H9 (cell line): ENCODE measurements around the gene OST4. TPM values are rescaled to one million over a fixed set of nuclear protein-coding genes. Genes with fewer than 3 reads are reported as not detected.

Experiments used
- DNase-seq: peaks from one replicate; pipeline ENCODE4 v3.0.0-alpha.2; 2017
- H2AFZ ChIP-seq: one replicate; pipeline ENCODE4 v1.6.1; 2013; ENCODE audit warnings: mild to moderate bottlenecking, low read length, control low read depth, moderate library complexity
- H2AK5ac ChIP-seq: 2 replicates; pipeline ENCODE4 v1.6.1; 2013; ENCODE audit warnings: low read length, control low read depth, mixed read lengths; ENCODE audit not compliant: insufficient read length
- H2BK120ac ChIP-seq: one replicate; pipeline ENCODE4 v1.6.1; 2013; ENCODE audit warnings: low read depth, mild to moderate bottlenecking, low read length, control low read depth, inconsistent platforms; ENCODE audit not compliant: poor library complexity, severe bottlenecking
- H2BK12ac ChIP-seq: 2 replicates; pipeline ENCODE4 v1.6.1; 2013; ENCODE audit warnings: low read length, control low read depth, mixed read lengths, low read depth; ENCODE audit not compliant: insufficient read length
- H2BK15ac ChIP-seq: 2 replicates; pipeline ENCODE4 v1.6.1; 2013; ENCODE audit warnings: low read depth, low read length, control low read depth
- H2BK20ac ChIP-seq: one replicate; pipeline ENCODE4 v1.6.1; 2013; ENCODE audit warnings: low read depth, mild to moderate bottlenecking, low read length, control low read depth, inconsistent platforms; ENCODE audit not compliant: poor library complexity, severe bottlenecking
- H2BK5ac ChIP-seq: 2 replicates; pipeline ENCODE4 v1.6.1; 2013; ENCODE audit warnings: low read length, control low read depth, mixed read lengths; ENCODE audit not compliant: insufficient read length
- H3K14ac ChIP-seq: 2 replicates; pipeline ENCODE4 v1.6.1; 2013; ENCODE audit warnings: low read length, control low read depth; ENCODE audit not compliant: insufficient read depth
- H3K18ac ChIP-seq: 2 replicates; pipeline ENCODE4 v1.6.1; 2013; ENCODE audit warnings: low read depth, mild to moderate bottlenecking, mixed read lengths, low read length, control low read depth; ENCODE audit not compliant: insufficient read length
- H3K23ac ChIP-seq: 2 replicates; pipeline ENCODE4 v1.6.1; 2013; ENCODE audit warnings: low read length, control low read depth, mixed read lengths, low read depth; ENCODE audit not compliant: insufficient read length
- H3K23me2 ChIP-seq: 2 replicates; pipeline ENCODE4 v1.6.1; 2013; ENCODE audit warnings: low read depth, mild to moderate bottlenecking, mixed read lengths, low read length, control low read depth; ENCODE audit not compliant: insufficient read length, poor library complexity, severe bottlenecking
- H3K27ac ChIP-seq: 2 replicates; pipeline ENCODE4 v1.5.1; 2013; ENCODE audit warnings: low read length, control low read depth, mixed read lengths, low read depth; ENCODE audit not compliant: insufficient read length
- H3K27me3 ChIP-seq: 2 replicates; pipeline ENCODE4 v1.6.1; 2013; ENCODE audit warnings: low read length, control low read depth, inconsistent platforms; ENCODE audit not compliant: insufficient read depth
- H3K4ac ChIP-seq: 2 replicates; pipeline ENCODE4 v1.6.1; 2013; ENCODE audit warnings: low read depth, mild to moderate bottlenecking, control low read depth, inconsistent platforms, low read length, moderate library complexity
- H3K4me1 ChIP-seq: 2 replicates; pipeline ENCODE4 v1.6.1; 2013; ENCODE audit warnings: low read length, control low read depth, inconsistent platforms; ENCODE audit not compliant: insufficient read depth
- H3K4me2 ChIP-seq: 2 replicates; pipeline ENCODE4 v1.6.1; 2013; ENCODE audit warnings: low read length, control low read depth, mixed read lengths; ENCODE audit not compliant: insufficient read length, insufficient read depth
- H3K56ac ChIP-seq: 2 replicates; pipeline ENCODE4 v1.6.1; 2013; ENCODE audit warnings: low read depth, mild to moderate bottlenecking, mixed read lengths, low read length, control low read depth; ENCODE audit not compliant: insufficient read length
- H3K79me1 ChIP-seq: 2 replicates; pipeline ENCODE4 v1.6.1; 2013; ENCODE audit warnings: low read depth, mild to moderate bottlenecking, moderate library complexity, low read length, control low read depth, inconsistent platforms; ENCODE audit not compliant: insufficient read depth, poor library complexity, severe bottlenecking
- H3K79me2 ChIP-seq: 2 replicates; pipeline ENCODE4 v1.6.1; 2013; ENCODE audit warnings: low read length, control low read depth, inconsistent platforms; ENCODE audit not compliant: insufficient read depth
- H3K9ac ChIP-seq: 2 replicates; pipeline ENCODE4 v1.6.1; 2013; ENCODE audit warnings: low read length, control low read depth, mixed read lengths; ENCODE audit not compliant: insufficient read length; ENCODE audit errors: extremely low read depth
- H3K9me3 ChIP-seq: one replicate; pipeline ENCODE4 v1.6.1; 2013; ENCODE audit warnings: low read depth, low read length, inconsistent platforms; ENCODE audit not compliant: control insufficient read depth
- H3T11ph ChIP-seq: one replicate; pipeline ENCODE4 v1.6.1; 2013; ENCODE audit warnings: mild to moderate bottlenecking, low read length, control low read depth, inconsistent platforms
- H4K20me1 ChIP-seq: one replicate; pipeline ENCODE4 v1.6.1; 2013; ENCODE audit not compliant: control insufficient read depth, insufficient read length, insufficient read depth
- H4K5ac ChIP-seq: 2 replicates; pipeline ENCODE4 v1.6.1; 2013; ENCODE audit warnings: low read depth, mild to moderate bottlenecking, mixed read lengths, low read length, control low read depth; ENCODE audit not compliant: insufficient read length
- H4K8ac ChIP-seq: replicated peaks from 2 replicates; pipeline ENCODE4 v1.6.1; 2013; ENCODE audit warnings: low read length, control low read depth, mixed read lengths, low read depth; ENCODE audit not compliant: insufficient read length
- H4K91ac ChIP-seq: 2 replicates; pipeline ENCODE4 v1.6.1; 2013; ENCODE audit warnings: low read depth, mild to moderate bottlenecking, moderate library complexity, mixed read lengths, low read length, control low read depth; ENCODE audit not compliant: insufficient read length
- H3K27ac Mint-ChIP-seq, 3 experiments: 2 replicates in 2 of 3; 3 replicates in 1 of 3; pipeline ENCODE4 v1.8.0; 2020 to 2021; ENCODE audit warnings: mixed read lengths in 3 of 3, mild to moderate bottlenecking in 1 of 3, moderate library complexity in 1 of 3
- H3K27me3 Mint-ChIP-seq: 2 replicates; pipeline ENCODE4 v1.8.0; 2021; ENCODE audit warnings: low read depth, mild to moderate bottlenecking, moderate library complexity, mixed read lengths
- H3K36me3 Mint-ChIP-seq, 3 experiments: 2 replicates in 2 of 3; 3 replicates in 1 of 3; pipeline ENCODE4 v1.8.0; 2020 to 2021; ENCODE audit warnings: low read depth in 3 of 3, mixed read lengths in 3 of 3; ENCODE audit not compliant: insufficient read depth in 1 of 3
- H3K4me1 Mint-ChIP-seq, 2 experiments: 2 replicates each; pipeline ENCODE4 v1.8.0; 2020; ENCODE audit warnings: mixed read lengths in 2 of 2
- H3K4me3 Mint-ChIP-seq, 2 experiments: 2 replicates in 1 of 2; 3 replicates in 1 of 2; pipeline ENCODE4 v1.8.0; 2020 to 2021; ENCODE audit warnings: mild to moderate bottlenecking in 2 of 2, mixed read lengths in 2 of 2, moderate library complexity in 1 of 2
- H3K9me3 Mint-ChIP-seq, 2 experiments: 2 replicates in 1 of 2; 3 replicates in 1 of 2; pipeline ENCODE4 v1.8.0; 2020; ENCODE audit warnings: mild to moderate bottlenecking in 2 of 2, mixed read lengths in 2 of 2, moderate library complexity in 1 of 2
- WGBS: extraction: QIAGEN DNeasy Blood & Tissue Kit; methylation state at CpG from one replicate; pipeline ENCODE4 v1.1.7; 2013; ENCODE audit warnings: missing lambda C conversion rate, low lambda C conversion rate, mixed read lengths; ENCODE audit not compliant: insufficient read length; ENCODE audit errors: extremely low coverage; 5-methylcytosine and 5-hydroxymethylcytosine counted together
- total RNA-seq: library from RNA; stranded (reverse); gene quantifications from 2 replicates; pipeline ENCODE4 v1.2.1, GENCODE V29; 2021
- TF ChIP-seq, protein P1 (sequence below): fragments of 200-600 bp; sonication (generic); conservative IDR thresholded peaks from 3 replicates; pipeline ENCODE4 v1.8.0; 2021; ENCODE audit warnings: antibody characterized with exemption, mild to moderate bottlenecking

OST4 gene
- total RNA-seq, 1 experiment from 2014 or later: 215 TPM

DNA sequence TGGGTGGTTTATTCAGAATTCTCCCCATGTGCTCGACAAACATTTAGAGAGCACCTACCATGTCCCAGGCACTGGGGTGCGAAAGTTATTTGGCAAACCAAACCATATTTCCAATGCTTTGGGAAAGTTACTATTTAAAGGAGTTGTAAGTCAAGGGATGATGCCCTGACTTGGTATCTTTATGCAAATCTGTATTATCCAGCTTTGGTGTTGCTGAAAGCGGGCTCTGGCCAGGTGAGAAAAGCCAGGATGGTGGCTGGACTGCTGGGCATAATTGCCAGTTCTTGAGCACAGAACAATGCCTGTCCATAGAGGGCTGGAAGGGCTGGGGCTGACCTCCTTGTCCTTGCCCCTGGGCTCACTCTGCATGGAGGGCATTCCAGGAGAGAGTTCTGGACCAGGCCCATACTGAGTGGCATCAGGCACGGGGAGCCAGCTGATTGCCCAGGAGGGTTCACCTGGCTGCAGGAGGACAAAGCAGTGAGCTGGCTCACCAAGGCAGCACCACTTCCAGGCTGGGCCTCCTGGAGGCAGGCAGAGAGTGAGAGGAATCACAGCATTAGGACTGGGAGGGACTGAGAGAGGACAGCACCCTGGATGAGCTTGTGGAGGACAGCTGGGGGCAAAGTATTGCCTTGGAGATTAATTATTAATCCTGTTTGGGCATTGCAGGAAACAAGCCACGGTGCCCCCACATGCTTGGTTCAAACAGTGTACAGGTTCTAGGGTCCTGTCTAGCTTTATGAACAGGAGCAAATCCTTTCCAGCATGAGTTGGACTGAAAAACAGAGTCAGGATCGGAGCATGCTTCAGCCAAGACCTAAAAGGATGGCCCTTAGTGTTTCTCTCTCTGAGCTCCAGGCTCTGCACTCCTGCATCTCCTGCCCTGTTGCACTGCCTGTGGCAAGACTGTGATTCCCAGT lies 22.2 kb upstream of the OST4 start:
- no peaks in the 10 kb centered on the region; a peak in 1 of 7 replicates for H3K36me3 Mint-ChIP-seq
- no peak for DNase-seq
- TF ChIP-seq, protein P1, sequence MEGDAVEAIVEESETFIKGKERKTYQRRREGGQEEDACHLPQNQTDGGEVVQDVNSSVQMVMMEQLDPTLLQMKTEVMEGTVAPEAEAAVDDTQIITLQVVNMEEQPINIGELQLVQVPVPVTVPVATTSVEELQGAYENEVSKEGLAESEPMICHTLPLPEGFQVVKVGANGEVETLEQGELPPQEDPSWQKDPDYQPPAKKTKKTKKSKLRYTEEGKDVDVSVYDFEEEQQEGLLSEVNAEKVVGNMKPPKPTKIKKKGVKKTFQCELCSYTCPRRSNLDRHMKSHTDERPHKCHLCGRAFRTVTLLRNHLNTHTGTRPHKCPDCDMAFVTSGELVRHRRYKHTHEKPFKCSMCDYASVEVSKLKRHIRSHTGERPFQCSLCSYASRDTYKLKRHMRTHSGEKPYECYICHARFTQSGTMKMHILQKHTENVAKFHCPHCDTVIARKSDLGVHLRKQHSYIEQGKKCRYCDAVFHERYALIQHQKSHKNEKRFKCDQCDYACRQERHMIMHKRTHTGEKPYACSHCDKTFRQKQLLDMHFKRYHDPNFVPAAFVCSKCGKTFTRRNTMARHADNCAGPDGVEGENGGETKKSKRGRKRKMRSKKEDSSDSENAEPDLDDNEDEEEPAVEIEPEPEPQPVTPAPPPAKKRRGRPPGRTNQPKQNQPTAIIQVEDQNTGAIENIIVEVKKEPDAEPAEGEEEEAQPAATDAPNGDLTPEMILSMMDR: no peak
- Histone ChIP-seq H3K14ac (no peak overlapping the region), H3K79me2 (no peaks in the 10 kb centered on the region), H4K20me1 (peaks cover 3% of the 10 kb centered on the region), H3T11ph (no peak overlapping the region), H3K23me2 (no peaks in the 10 kb centered on the region), H3K27me3 (no peaks in the 10 kb centered on the region), H3K23ac (no peak overlapping the region), H3K4me1 (no peaks in the 10 kb centered on the region), H2AK5ac (no peak overlapping the region), H4K91ac (no peak overlapping the region), H2BK120ac (no peak overlapping the region), H3K9ac (no peak overlapping the region), H3K18ac (no peak overlapping the region), H3K4me2 (no peak overlapping the region), H2BK5ac (no peak overlapping the region), H2BK15ac (no peak overlapping the region), H3K56ac (no peak overlapping the region), H4K8ac (no peak overlapping the region), H3K79me1 (no peaks in the 10 kb centered on the region), H2BK20ac (no peak overlapping the region), H2AFZ (no peak overlapping the region), H3K27ac (no peak overlapping the region), H2BK12ac (no peak overlapping the region), H3K9me3 (no peaks in the 10 kb centered on the region), H4K5ac (no peak overlapping the region), H3K4ac (no peak overlapping the region)
- no peak overlapping the region for H3K4me3 Mint-ChIP-seq
- peaks cover 6 to 8% of the 10 kb centered on the region in 2 experiments for H3K4me1 Mint-ChIP-seq
- no peaks in the 10 kb centered on the region; a peak in 1 of 5 replicates for H3K9me3 Mint-ChIP-seq
- peak overlapping the region in 1 of 3 experiments; percentile 83; a peak in 2 of 7 replicates for H3K27ac Mint-ChIP-seq
- no CpG with 5 or more reads among the region's 6 CpGs for WGBS
- no peaks in the 10 kb centered on the region; the same call in 1 of the 2 replicates for H3K27me3 Mint-ChIP-seq
